GM12892 (cell line): ENCODE measurements around the gene CPSF4.

Experiments used
- POLR2A ChIP-seq: IDR thresholded peaks from 2 replicates; pipeline ENCODE4 v1.6.1; 2011; ENCODE audit warnings: low read depth, low read length, control low read depth
- POLR2AphosphoS5 ChIP-seq: IDR thresholded peaks from 2 replicates; pipeline ENCODE4 v1.6.1; 2011; ENCODE audit warnings: low read depth, low read length, control low read depth
- TAF1 ChIP-seq: IDR thresholded peaks from 2 replicates; pipeline ENCODE4 v1.6.1; 2011; ENCODE audit warnings: low read depth, mild to moderate bottlenecking, control low read depth, low read length, borderline replicate concordance

- TF ChIP-seq POLR2AphosphoS5 (no peak), TAF1 (no peak), POLR2A (no peak)
Measured at GRCh38 chr7:99505324-99505662, 66.5 kb downstream of the CPSF4 start.
